ENCODE measurements around the gene TMCO4. TPM values are rescaled to one million over a fixed set of nuclear protein-coding genes. Genes with fewer than 3 reads are reported as not detected.
A peak's percentile ranks its signal among the peaks of the same experiment; 100 is the strongest.

The TMCO4 gene
- total and polyA plus RNA-seq, 2 of the 8 experiments (the other 6 are each of a cell fraction or from before 2014, with no cell fraction given) = 3.0 to 3.1 TPM

GRCh38 chr1:19694298-19694697 lies 105.4 kb downstream of the TMCO4 start:
- Histone ChIP-seq H3K18ac (ENCODE audit: extremely low read depth, low read length) (no peak overlapping the region), H3K9ac (replicated peaks in 1 of 4; ENCODE audit: extremely low read depth in 1 of 4, low read depth in 3 of 4, low read length in 3 of 4) (no peak overlapping the region), H4K91ac (replicated peaks; ENCODE audit: insufficient read length, low read length) (no peak overlapping the region), H4K8ac (ENCODE audit: extremely low read depth, insufficient read depth, low read length) (no peak overlapping the region), H2BK120ac (replicated peaks; ENCODE audit: low read depth, low read length) (no peak overlapping the region), H3K4ac (replicated peaks; ENCODE audit: insufficient read length, low read depth, low read length) (no peak overlapping the region), H3K27me3 (replicated peaks in 1 of 4; ENCODE audit: control insufficient read depth in 3 of 4, extremely low read depth in 1 of 4, insufficient read depth in 3 of 4, low read length in 3 of 4) (no peaks in the 10 kb centered on the region), H2BK5ac (ENCODE audit: low read depth, low read length) (no peak overlapping the region), H2AK5ac (ENCODE audit: low read depth, low read length) (no peak overlapping the region), H4K20me1 (replicated peaks in 1 of 2; ENCODE audit: control insufficient read depth in 1 of 2, insufficient read depth in 2 of 2, low read length in 2 of 2) (no peaks in the 10 kb centered on the region), H3K4me2 (ENCODE audit: insufficient read depth in 1 of 2, low read depth in 2 of 2, low read length in 2 of 2) (no peak overlapping the region), H3K56ac (replicated peaks; ENCODE audit: insufficient read length, low read depth, low read length) (no peak overlapping the region), H3K23me2 (ENCODE audit: low read depth, low read length) (no peaks in the 10 kb centered on the region), H2BK20ac (ENCODE audit: low read length) (no peak overlapping the region), H3K79me2 (ENCODE audit: control insufficient read depth in 1 of 2, insufficient read depth in 2 of 2, low read length in 2 of 2) (no peaks in the 10 kb centered on the region), H2BK15ac (ENCODE audit: low read length) (0 out of 2 replicates have a peak overlapping the region, but pooled peaks have one; percentile 18), H4K5ac (ENCODE audit: insufficient read length, low read depth, low read length) (no peak overlapping the region), H3K9me3 (ENCODE audit: insufficient read depth in 2 of 2, low read depth in 1 of 2, low read length in 1 of 2) (no peaks in the 10 kb centered on the region), H2AFZ (ENCODE audit: low read length) (no peak overlapping the region), H3K4me1 (replicated peaks in 1 of 4; ENCODE audit: control insufficient read depth in 3 of 4, insufficient read depth in 4 of 4, low read length in 3 of 4) (peaks cover 0 to 4% (median 3%) of the 10 kb centered on the region in 4 experiments; a peak in 4 of 7 replicates), H3K79me1 (ENCODE audit: low read depth, low read length) (no peaks in the 10 kb centered on the region), H3K4me3 (ENCODE audit: extremely low read depth in 1 of 4, insufficient read depth in 2 of 4, low read depth in 3 of 4, low read length in 4 of 4) (no peak overlapping the region), H3K14ac (ENCODE audit: insufficient read length) (no peak overlapping the region), H3K27ac (ENCODE audit: low read depth, low read length) (no peak overlapping the region), H2BK12ac (ENCODE audit: low read depth, low read length) (no peak overlapping the region), H3K23ac (ENCODE audit: insufficient read length) (no peak overlapping the region), H3K36me3 (ENCODE audit: control insufficient read depth in 2 of 4, insufficient read depth in 4 of 4, low read length in 3 of 4) (no peaks in the 10 kb centered on the region)
- 82% methylated on average over 13 of the region's 14 CpGs; no CpG with 5 or more reads in 1 of the 2 experiments for WGBS, 2 experiments (ENCODE audit: extremely low coverage in 1 of 2, insufficient coverage in 1 of 2, insufficient read length in 1 of 2, insufficient replicate concordance in 2 of 2, low coverage in 1 of 2, low lambda C conversion rate in 2 of 2, missing lambda C conversion rate in 1 of 2)
- FAIRE-seq = no peak
- no peak for TF ChIP-seq ATF3 (IDR thresholded peaks at IDR 0.05; ENCODE audit: insufficient read depth, low read depth, low read length)
- ChIA-PET CTCF (ENCODE audit: partially characterized antibody) (interaction anchor here (0.7 to 5.9 kb wide), 5 partner anchors 11 to 800 kb away, joined by 3 to 45 read pairs (median 6); no protein-coding TSS in a partner anchor), POLR2A (ENCODE audit: partially characterized antibody) (no interaction called here)
- no peak for DNase-seq (ENCODE audit: low read depth in 1 of 2, low spot score in 2 of 2)

Data from H1 (cell line).